B cell (primary cell): ENCODE measurements around the gene RNF113A. TPM values are rescaled to one million over a fixed set of nuclear protein-coding genes. Genes with fewer than 3 reads are reported as not detected.

Experiments used
- polyA plus RNA-seq: library from polyadenylated mRNA; depleted of rRNA; stranded (reverse); fragments of >200 nt; gene quantifications from 2 replicates; pipeline ENCODE4 v1.2.3, GENCODE V29; 2012
- total RNA-seq, 2 donors: library from RNA; stranded (reverse); fragments of 120-200 nt in 1 of 2; gene quantifications; 1 replicate in 1 of 2; 2 replicates in 1 of 2; pipeline versions ENCODE4 v1.2.3 to v1.2.4, GENCODE V29; 2013 to 2022

Gene RNF113A
- total and polyA plus RNA-seq, 2 donors (not counting 1 experiment from before 2014, with no cell fraction given), result 37.2 to 50.6 TPM

Other genes starting within 250 kb of the RNF113A start
- gene SEPTIN6, start 178.6 kb downstream of the RNF113A start, total RNA-seq, result 290 and 310 TPM in 2 replicates
- 166 and 227 TPM in 2 replicates for gene SEPTIN6, start 178.6 kb downstream of the RNF113A start, polyA plus RNA-seq
- gene SOWAHD, start 113.1 kb downstream of the RNF113A start, total RNA-seq, result 14.9 and 16.8 TPM in 2 replicates
- gene SOWAHD, start 113.1 kb downstream of the RNF113A start, polyA plus RNA-seq, result 1.3 and 3.8 TPM in 2 replicates
- gene RPL39, start 80.1 kb downstream of the RNF113A start, total RNA-seq, result 3,259 and 3,356 TPM in 2 replicates
- gene RPL39, start 80.1 kb downstream of the RNF113A start, polyA plus RNA-seq, result 2,029 and 3,572 TPM in 2 replicates
- 20.4 and 22.1 TPM in 2 replicates for gene UPF3B, start 18.8 kb downstream of the RNF113A start, total RNA-seq
- gene UPF3B, start 18.8 kb downstream of the RNF113A start, polyA plus RNA-seq, result 3.6 and 7.2 TPM in 2 replicates
- gene NDUFA1, start 99 bp upstream of the RNF113A start, total RNA-seq, result 32.8 and 39.5 TPM in 2 replicates
- 29.0 and 49.5 TPM in 2 replicates for gene NDUFA1, start 99 bp upstream of the RNF113A start, polyA plus RNA-seq
- not detected in 2 replicates for gene AKAP14, start 24.2 kb upstream of the RNF113A start, total RNA-seq
- gene AKAP14, start 24.2 kb upstream of the RNF113A start, polyA plus RNA-seq, result not detected in 2 replicates
- 17.9 TPM in 2 replicates for gene NKAP, start 72.0 kb upstream of the RNF113A start, total RNA-seq
- 2.3 and 3.6 TPM in 2 replicates for gene NKAP, start 72.0 kb upstream of the RNF113A start, polyA plus RNA-seq
- not detected in 2 replicates for gene RHOXF2B, start 206.0 kb upstream of the RNF113A start, total RNA-seq
- not detected in 2 replicates for gene RHOXF2B, start 206.0 kb upstream of the RNF113A start, polyA plus RNA-seq
- not detected in 2 replicates for gene RHOXF1, start 244.2 kb upstream of the RNF113A start, total RNA-seq
- gene RHOXF1, start 244.2 kb upstream of the RNF113A start, polyA plus RNA-seq, result 1.3 and 2.8 TPM in 2 replicates